GM18868 (cell line): ENCODE measurements around the gene KSR2.
"Not testable (repeated sequence)": the region's sequence is repeated elsewhere in the genome, so short reads cannot be mapped to it uniquely, and the experiment has no call there.

Source experiments
- ATAC-seq: cut with Tn5 transposase; IDR thresholded peaks from one replicate; pipeline ENCODE4 v1.9.1; 2021; ENCODE audit warnings: mild to moderate bottlenecking, moderate library complexity; ENCODE audit not compliant: unreplicated experiment

KSR2 gene

DNA sequence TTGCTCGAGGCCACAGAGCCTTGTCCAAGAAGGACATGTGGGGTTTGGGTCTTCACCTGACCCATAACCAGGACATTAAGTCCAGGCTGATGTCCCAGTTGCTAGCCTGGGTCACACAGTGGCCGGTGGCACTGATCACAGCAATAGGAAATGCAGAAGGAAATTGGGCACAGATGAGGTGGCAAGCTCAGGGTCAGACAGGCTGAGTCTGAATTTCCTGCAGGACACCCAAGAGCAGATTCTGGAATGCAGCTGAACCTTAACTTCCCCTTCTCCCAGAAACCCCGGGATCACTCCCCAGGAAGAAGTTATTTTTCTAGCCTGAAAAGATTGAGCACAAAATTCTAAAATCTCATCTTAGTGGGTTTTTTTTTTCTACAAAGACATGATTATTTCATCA is 199.9 kb downstream of the KSR2 start:
- ATAC-seq, result no peak

DNA sequence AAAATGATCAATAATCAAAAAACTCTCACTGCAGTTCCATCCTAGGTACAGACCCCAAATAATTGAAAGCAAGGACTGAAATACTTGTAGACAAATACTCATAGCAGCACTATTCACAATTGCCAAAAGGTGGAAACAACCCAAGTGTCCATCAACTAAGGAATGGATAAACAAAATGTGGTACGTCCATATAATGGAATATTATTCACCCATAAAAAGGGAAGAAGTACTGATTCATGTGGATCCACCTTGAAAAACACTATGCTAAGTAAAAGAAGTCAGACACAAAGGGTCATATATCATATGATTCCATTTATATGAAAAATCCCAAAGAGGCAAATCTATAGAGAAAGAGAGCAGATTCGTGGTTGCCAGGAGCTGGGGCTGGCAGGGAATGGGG is 202.8 kb downstream of the KSR2 start:
- ATAC-seq, result no peak

DNA sequence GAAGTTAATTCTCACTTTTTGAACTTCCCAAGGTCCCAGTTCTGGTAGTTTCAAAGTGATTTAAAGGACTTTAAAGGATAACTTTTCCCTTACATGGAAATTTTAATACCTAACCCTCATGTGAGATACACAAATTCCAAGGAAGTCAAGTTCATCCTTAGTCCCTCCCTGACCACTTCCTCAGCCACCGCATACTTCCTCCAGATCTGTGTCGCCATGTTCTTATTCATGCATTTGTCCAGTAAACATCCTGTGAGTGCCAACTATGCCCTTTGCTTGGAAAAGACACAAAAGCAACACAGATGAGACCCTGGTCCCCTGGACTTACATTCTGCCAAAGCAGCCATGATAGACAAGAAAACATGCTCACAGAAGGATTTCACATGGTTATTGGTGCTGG is 206.6 kb downstream of the KSR2 start:
- no peak for ATAC-seq

DNA sequence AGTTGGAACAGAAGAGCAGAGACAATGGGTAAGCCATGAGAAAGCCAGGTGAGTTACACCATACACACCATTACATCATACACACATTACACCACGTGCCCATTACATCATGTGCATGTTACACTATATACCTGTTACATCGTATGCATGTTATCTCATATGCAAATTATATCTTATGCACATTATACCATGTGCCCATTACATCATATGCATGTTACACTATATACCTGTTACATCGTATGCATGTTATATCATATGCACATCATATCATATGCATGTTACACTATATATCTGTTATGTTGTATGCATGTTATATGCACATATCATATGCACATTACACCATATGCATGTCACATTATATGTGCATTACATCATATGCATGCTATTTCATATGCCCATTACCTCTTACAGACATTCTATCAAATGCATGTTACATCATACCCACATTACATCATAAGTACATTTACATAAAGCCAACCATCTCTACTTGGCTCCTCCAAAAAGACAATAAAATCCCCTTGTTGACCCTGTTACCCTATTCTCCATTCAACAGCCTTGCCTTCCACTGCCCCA is 207.2 kb downstream of the KSR2 start:
- ATAC-seq, result no peak

DNA sequence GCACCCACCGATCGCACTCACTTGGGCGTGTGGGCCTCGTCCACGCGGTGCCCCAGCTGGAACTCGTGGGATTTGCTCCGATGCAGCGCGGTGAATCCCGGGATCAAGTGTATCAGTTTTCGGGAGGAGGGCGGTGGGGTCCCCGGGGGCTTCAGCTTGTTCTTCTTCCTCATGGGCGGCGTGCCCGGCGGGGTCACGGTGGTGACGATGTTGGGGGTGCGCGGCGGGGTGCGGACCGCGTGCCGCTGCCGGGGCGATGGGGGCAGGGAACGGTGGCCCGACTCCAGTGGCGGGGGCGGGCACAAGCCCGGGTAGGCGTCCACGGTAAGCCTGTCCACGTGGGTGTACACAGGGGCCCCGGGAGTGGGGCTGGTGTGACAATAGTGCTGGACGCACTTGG is 207.8 kb downstream of the KSR2 start:
- no peak for ATAC-seq

DNA sequence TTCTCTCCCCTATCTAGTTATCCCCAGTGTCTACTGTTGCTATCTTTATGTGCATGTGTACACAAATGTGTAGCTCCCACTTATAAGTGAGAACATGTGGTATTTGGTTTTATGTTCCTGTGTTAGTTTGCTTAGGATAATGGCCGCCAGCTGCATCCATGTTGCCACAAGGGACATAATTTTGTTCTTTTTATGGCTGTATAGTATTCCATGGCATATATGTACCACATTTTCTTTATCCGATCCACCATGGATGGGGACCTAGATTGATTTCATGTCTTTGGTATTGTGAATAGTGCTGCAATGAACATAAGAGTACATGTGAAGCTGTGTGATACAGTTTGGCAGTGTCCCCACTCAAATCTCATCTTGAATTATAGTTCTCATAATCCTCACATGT is 218.1 kb downstream of the KSR2 start:
- no peak for ATAC-seq

DNA sequence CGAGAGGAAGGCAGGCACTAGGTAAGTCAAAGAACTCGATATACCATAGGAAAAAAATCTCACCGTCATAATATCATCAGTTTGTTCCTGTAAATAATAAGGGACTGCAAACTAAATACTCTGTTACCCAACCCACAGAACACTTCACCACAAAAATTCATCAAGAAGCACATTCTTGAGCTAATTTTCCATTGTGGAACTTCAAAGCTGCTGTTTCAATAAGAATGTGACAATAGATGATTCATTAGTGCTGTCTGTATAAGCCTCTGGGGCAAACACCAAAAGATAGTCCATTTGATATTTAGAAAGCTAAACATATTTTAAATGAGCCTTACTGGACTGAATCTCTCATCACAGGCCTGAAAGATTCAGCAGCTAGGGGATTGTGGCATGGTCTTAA is 219.4 kb downstream of the KSR2 start:
- no peak for ATAC-seq

DNA sequence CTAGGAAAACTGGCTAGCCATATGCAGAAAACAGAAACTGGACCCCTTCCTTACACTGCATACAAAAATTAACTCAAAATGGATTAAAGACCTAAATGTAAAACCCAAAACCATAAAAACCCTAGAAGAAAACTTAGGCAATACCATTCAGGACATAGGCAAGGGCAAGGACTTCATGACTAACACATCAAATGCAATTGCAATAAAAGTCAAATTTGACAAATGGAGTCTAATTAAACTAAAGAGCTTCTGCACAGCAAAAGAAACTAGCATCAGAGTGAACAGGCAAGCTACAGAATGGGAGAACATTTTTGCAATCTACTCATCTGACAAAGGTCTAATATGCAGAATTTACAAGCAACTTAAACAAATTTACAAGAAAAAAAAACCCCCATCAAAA is 222.4 kb downstream of the KSR2 start:
- ATAC-seq, result not testable (repeated sequence)

DNA sequence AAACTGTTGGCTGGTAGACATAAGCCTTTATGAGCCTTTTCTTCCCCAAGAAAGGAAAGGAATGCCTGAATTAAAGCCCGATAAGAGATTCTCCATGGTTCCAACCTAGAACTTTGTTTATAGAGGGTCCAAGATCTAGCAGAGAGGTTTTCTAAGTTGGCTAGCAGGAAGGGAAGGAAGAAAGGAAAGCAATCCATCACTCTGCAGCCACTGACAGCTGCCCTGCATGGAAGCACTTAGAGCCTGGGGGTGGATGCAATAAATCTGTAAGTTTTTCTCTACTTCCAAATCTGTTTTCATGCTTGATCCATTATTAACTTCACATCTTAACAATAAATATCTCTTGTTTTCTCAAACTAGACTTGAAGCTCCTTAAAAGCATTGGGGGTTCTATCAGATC is 224.4 kb downstream of the KSR2 start:
- no peak for ATAC-seq

DNA sequence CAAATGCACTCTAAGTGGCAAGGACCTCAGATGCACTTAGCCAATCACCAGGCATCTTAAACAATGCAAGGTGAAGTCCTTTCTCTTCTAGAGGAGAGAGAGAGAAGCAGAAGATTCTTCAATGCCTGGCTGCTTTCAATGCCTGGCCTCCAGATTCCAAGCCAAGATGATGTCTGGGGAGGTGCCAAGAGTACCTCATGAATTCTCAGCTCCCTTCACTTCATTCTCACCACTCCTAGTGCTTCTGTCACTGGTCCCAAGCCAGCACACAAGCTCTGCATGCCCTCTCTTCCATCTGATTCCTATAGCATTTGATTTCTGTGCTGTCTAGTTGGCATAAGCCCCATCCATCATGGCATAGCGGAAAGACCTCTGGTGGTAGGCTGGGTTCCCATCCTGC is 225.0 kb downstream of the KSR2 start:
- ATAC-seq, result no peak

DNA sequence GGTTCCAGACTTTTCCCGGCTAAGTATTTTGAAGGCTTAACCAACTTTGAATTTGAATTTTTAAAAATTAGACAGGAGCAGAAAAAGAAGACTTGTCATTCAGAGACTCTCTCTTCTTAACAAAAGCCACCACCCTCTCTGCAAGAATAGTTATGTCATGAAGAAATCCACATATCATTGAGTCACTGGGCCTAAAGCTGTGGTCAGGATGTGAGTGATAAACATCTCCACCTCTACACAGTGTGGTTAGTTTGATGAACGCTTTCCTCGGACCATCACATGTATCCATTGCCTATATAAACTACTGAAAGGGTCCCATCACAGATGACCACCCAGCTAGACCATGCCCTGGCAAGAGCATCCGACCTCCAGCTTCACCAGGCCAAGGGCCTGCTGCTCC is 226.1 kb downstream of the KSR2 start:
- no peak for ATAC-seq

DNA sequence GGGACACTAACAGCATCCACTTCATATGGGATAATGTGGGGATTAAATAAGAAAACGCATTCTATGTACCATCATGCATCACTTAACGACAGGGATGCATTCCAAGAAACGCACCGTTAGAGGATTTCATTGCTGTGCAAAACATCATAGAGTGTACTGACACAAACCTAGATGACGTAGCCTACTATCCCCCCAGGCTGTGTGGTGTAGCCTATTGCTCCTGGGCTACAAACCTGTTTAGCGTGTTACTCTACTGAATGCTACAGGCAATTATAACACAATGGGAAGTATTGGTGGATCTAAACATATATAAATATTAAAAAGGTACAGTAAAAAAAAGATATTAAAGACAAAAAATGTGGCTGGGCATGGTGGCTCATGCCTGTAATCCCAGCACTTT is 230.6 kb downstream of the KSR2 start:
- ATAC-seq, result no peak

DNA sequence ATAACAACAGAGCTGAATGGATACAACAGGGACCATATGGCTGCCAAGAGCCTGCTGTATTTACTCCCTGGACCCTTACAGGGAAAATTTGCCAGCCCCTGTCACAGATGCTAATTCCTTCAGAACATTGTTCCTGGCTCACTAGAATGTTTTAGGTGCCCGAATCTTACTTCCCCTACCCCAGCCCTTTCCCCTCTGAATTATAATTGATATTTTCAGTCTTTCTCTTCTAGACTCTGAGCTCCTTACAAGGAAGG is 235.3 kb downstream of the KSR2 start:
- no peak for ATAC-seq

DNA sequence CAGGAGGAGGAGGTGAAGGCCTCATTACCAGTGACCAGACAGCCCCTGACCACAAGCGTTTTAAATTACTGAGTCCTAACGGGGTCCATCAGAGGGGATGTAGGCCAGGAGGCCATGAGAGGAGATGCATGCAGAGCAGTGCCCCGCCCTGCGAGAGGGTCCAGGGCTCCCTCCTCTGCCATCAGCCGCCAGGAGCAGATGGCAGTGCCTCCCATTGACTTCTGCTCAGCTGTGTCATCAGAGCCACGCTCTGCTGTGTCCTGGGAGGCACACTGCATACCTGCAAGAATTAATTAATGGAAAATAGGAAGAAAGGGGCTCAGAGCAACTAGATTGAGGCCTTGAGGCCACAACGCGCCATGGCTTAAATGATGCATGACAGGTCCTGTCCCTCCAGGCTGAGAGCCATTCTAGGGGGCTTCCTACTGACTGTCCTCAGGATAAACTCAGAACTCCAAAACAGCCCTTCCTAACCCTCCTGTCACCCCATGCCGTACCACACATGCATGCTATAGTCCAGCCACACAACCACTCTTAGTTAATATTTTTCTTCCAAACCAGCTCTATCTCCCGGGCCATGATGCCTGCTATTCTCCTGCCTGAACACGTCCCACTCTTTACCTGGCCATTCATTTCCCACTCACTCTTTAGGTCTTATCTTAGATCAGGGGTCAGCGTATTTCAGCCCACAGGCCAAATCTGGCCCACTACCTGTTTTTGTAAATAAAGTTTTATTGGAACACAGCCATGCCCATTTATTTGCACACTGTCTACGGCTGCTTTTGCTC is 235.8 kb downstream of the KSR2 start:
- no peak for ATAC-seq

DNA sequence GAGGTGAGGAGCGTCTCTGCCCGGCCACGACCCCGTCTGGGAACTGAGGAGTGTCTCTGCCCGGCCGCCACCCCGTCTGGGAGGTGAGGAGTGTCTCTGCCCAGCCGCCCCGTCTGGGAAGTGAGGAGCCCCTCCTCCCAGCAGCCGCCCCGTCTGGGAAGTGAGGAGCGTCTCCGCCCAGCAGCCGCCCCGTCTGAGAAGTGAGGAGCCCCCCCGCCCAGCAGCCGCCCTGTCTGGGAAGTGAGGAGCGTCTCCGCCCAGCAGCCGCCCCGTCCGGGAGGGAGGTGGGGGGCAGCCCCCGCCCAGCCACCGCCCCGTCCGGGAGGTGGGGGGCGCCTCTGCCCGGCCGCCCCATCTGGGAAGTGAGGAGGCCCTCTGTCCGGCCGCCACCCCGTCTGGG is 237.7 kb downstream of the KSR2 start:
- ATAC-seq, result not testable (repeated sequence)

DNA sequence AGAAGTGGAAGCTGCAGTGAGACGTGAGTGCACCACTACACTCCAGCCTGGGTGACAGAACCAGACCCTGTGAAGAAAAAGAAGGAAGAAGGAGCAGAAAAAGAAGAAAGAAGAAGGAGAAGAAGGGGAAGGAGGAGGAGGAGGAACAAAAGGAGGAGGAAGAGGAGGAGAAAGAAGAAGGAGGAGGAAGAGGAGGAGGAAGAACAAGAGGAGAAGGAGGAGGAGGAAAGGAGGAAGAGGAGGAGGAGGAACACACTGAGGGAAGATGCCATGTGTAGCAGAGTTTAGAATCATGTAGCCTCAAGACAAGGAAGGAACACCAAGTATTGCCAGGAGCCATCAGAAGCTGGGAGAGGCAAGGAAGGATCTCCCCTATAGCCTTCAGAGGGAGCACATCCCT is 241.5 kb downstream of the KSR2 start:
- ATAC-seq, result no peak

DNA sequence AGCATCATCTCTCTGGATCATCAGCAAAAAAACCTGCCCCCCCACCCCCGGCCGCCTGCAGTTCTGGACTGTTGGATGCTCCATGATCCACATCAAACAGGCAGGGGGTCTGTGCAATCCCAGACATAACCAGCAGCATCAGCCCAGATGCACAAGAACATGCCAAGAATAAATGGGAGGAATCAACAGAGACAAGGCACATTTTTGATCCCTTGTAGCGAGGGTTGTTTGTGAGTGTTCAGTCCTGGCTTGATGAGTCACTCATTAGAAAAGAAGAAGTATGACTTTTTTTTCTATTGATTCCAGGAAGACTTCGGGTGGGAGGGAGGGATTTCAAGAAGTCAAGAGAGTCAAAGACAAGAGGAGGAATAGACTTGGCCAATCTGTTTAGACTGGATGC is 244.2 kb downstream of the KSR2 start:
- no peak for ATAC-seq

DNA sequence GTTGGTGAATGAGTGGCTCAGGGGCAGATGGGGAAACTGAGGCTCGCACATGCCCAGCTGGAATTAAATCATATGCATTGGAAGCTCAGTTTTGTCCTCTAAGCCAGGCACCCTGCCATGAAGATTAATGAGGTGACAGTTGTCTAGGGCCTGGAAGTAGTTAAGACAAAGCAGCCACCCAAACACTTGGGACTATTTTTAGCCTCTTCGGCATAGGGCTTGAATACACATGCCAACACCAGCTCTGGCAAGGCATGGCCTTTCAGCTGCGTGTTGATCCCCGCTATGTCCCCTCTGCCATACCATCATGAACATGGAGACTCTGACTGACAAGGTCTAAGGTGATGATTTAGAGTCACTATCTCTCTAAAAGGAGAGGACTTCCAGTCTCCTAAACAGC is 250.2 kb downstream of the KSR2 start:
- ATAC-seq, result no peak

DNA sequence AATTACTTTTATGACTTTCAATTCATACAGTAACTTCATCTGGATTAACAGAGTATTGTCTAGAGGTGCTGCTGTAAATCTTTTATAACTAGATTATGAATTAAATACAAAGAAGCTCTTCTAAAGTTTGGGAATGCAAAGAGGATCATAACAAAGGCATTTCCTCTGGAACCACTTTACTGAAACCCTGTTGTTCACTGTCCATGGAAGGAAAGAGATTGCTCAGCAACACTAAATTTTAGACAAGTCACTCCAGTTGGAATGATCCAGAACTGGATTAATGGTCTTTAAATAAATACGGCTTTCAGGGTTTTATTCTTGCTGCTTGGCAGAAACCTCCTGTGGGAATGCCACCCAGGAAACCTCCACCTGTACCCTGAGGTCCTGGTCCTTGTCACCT is 250.6 kb downstream of the KSR2 start:
- no peak for ATAC-seq

DNA sequence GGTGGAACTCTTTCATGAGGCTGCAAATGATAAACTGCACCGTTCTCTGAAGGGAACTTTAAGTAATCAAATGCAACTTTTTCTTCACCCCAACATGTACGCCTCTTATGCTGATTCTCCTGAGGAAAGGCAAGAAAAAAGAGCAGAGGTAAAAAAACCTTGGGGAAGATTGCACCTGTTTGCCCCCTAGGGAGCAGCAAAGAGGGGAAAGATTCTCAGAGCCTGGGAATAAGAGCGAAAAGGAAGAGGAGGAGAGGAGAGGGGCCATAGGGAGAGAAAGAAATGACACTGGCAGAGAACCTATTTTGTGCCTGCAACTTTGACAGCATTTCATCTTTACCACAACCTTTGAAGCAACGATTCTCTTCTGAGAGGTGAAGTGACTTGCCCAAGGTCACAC is 254.6 kb downstream of the KSR2 start:
- no peak for ATAC-seq

DNA sequence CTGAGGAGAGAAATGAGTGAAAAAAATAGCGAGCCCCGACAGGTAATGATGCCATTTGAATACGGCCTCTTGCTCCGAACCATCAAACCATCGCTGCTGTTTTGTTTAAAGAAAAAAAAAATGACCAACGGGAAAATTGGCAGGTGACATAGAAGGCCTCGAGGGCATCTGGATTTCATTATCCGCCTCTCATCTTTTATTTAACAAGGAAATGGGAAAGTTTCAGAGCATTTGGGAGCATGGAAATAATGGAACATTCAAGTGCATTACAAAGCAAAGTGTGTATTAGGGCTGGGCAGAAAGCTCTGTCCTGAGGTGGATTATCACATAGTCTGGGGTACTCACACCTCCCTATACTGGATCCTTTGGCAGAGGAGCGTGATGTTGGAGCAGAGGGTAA is 258.7 kb downstream of the KSR2 start:
- no peak for ATAC-seq

DNA sequence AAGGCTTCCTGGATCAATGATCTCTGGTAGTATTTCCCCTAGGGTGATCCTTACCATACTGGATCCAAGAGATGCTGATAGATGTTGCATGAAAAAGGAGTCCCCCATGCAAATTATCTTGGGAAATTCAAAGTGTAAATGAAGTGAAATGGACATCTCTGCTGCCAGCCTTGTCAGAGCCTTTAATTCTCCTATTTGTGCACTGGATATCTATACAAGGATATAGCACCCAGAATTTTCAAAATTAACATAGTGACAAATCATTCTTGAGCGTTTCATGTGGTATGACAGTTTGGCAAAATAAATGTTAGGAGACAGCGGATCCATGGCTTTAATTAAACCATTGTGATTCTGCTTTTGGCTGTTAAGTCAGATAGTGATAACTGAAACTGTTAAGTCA is 260.9 kb downstream of the KSR2 start:
- no peak for ATAC-seq

DNA sequence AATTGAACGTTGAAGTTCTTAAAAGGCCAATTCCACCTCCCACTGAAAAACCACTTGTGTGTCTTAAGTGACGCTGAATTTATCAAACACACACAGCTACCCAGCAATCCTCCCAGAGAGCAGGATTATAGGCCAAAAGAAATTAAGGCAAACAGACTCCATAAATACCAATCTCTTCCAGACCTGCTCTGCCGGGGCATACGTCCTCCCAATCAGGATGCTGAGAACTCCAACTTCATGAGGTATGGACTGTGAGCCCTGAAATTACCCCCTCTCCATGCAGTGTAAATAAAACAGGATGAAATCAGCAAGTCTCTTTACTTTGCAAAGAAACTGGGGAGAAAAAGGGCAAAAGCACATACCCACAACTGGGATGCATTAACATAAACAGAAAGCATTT is 265.2 kb downstream of the KSR2 start:
- no peak for ATAC-seq
